ENCODE data around the gene MEDAG.

Gene MEDAG

GRCh38 chr13:30905932-30906383 lies at the start of gene MEDAG:
TSS of gene MEDAG (plus strand) at chr13:30906271. CDS start at chr13:30906516, 245 bp downstream.
- H3K4me3 ChIP-seq (ENCODE audit: low read depth, low read length) = no peak within 1 kb of the TSS
- no peak for DNase-seq (ENCODE audit: low read depth)
- TF ChIP-seq CTCF (IDR thresholded peaks at IDR 0.05; ENCODE audit: control insufficient read depth, extremely low read depth, insufficient read depth) = no peak

GRCh38 chr13:30857018-30857417 lies 49.1 kb upstream of the MEDAG start:
- H3K4me3 ChIP-seq (ENCODE audit: low read depth, low read length) = no peak overlapping the region
- 0 out of 2 replicates have a peak, but pooled peaks have one; percentile 5 for TF ChIP-seq CTCF (IDR thresholded peaks at IDR 0.05; ENCODE audit: control insufficient read depth, extremely low read depth, insufficient read depth)
- DNase-seq (ENCODE audit: low read depth) = no peak

GRCh38 chr13:30857636-30858035 lies 48.4 kb upstream of the MEDAG start:
- DNase-seq (ENCODE audit: low read depth) = no peak
- TF ChIP-seq CTCF (IDR thresholded peaks at IDR 0.05; ENCODE audit: control insufficient read depth, extremely low read depth, insufficient read depth) = no peak
- H3K4me3 ChIP-seq (ENCODE audit: low read depth, low read length) = no peak overlapping the region

- TF ChIP-seq CTCF (IDR thresholded peaks at IDR 0.05; ENCODE audit: control insufficient read depth, extremely low read depth, insufficient read depth) = no peak
- DNase-seq (ENCODE audit: low read depth) = no peak
These were observed 46.7 kb upstream of the MEDAG start for GRCh38 chr13:30859326-30859725.

GRCh38 chr13:30861163-30861562 lies 44.9 kb upstream of the MEDAG start:
- no peak for TF ChIP-seq CTCF (IDR thresholded peaks at IDR 0.05; ENCODE audit: control insufficient read depth, extremely low read depth, insufficient read depth)
- H3K4me3 ChIP-seq (ENCODE audit: low read depth, low read length) = no peak overlapping the region
- DNase-seq (ENCODE audit: low read depth) = no peak

More at GRCh38 chr13:30859326-30859725, 46.7 kb upstream of the MEDAG start:
- no peak overlapping the region for H3K4me3 ChIP-seq (ENCODE audit: low read depth, low read length)

GRCh38 chr13:30861836-30862467 lies 44.1 kb upstream of the MEDAG start:
- TF ChIP-seq CTCF (IDR thresholded peaks at IDR 0.05; ENCODE audit: control insufficient read depth, extremely low read depth, insufficient read depth) = no peak
- no peak for DNase-seq (ENCODE audit: low read depth)
- no peak overlapping the region for H3K4me3 ChIP-seq (ENCODE audit: low read depth, low read length)

- no peak for DNase-seq (ENCODE audit: low read depth)
- no peak for TF ChIP-seq CTCF (IDR thresholded peaks at IDR 0.05; ENCODE audit: control insufficient read depth, extremely low read depth, insufficient read depth)
- no peak overlapping the region for H3K4me3 ChIP-seq (ENCODE audit: low read depth, low read length)
These were observed 43.4 kb upstream of the MEDAG start for GRCh38 chr13:30862707-30863106.
